Stimulated activated CD4-positive, alpha-beta T cell treated with anti-CD3 and anti-CD28 coated beads, Interleukin-2, amount 100 ng/mL, for 48 hours (primary cell): ENCODE measurements around the gene SCYL3.
"Not testable (repeated sequence)": the region's sequence is repeated elsewhere in the genome, so short reads cannot be mapped to it uniquely, and the experiment has no call there.

ENCODE experiments used
- DNase-seq, 2 donors: peaks; one replicate each; pipeline ENCODE4 v3.0.0-alpha.2; 2020

Gene SCYL3

GRCh38 chr1:169811418-169812035 lies 82.2 kb downstream of the SCYL3 start:
- DNase-seq = not testable (repeated sequence)

GRCh38 chr1:169809370-169810095 lies 84.2 kb downstream of the SCYL3 start:
- no peak for DNase-seq

GRCh38 chr1:169804941-169805340 lies 88.8 kb downstream of the SCYL3 start:
- DNase-seq = no peak

GRCh38 chr1:169802888-169803287 lies 90.8 kb downstream of the SCYL3 start:
- DNase-seq = no peak
